ENCODE measurements around the gene PDXK.

PDXK gene

GRCh38 chr21:43754948-43755781 lies 36.2 kb downstream of the PDXK start:
- no peak for TF ChIP-seq CTCF (IDR thresholded peaks at IDR 0.05; ENCODE audit: low read depth, low read length)
- no peak for DNase-seq (ENCODE audit: extremely low read depth, low read depth)

- DNase-seq (ENCODE audit: extremely low read depth, low read depth), result no peak
- TF ChIP-seq CTCF (IDR thresholded peaks at IDR 0.05; ENCODE audit: low read depth, low read length), result no peak
Observed at GRCh38 chr21:43755820-43756594, 37.1 kb downstream of the PDXK start.

- no peak for TF ChIP-seq CTCF (IDR thresholded peaks at IDR 0.05; ENCODE audit: low read depth, low read length)
- no peak for DNase-seq (ENCODE audit: extremely low read depth, low read depth)
Observed at GRCh38 chr21:43757601-43758000, 38.7 kb downstream of the PDXK start.

GRCh38 chr21:43758111-43758641 lies 39.2 kb downstream of the PDXK start:
- TF ChIP-seq CTCF (IDR thresholded peaks at IDR 0.05; ENCODE audit: low read depth, low read length), result peak; percentile 4
- peak; percentile 27 for DNase-seq (ENCODE audit: extremely low read depth, low read depth)

- no peak for DNase-seq (ENCODE audit: extremely low read depth, low read depth)
- TF ChIP-seq CTCF (IDR thresholded peaks at IDR 0.05; ENCODE audit: low read depth, low read length), result no peak
Observed at GRCh38 chr21:43758811-43759210, 39.9 kb downstream of the PDXK start.

GRCh38 chr21:43759651-43760050 lies 40.7 kb downstream of the PDXK start:
- no peak for DNase-seq (ENCODE audit: extremely low read depth, low read depth)
- TF ChIP-seq CTCF (IDR thresholded peaks at IDR 0.05; ENCODE audit: low read depth, low read length), result no peak
